Eye (tissue), 1 donor: ENCODE data around the gene CRY1.
"Not testable (repeated sequence)": the region's sequence is repeated elsewhere in the genome, so short reads cannot be mapped to it uniquely, and the experiment has no call there.

Experiments used
- DNase-seq: peaks from one replicate; pipeline ENCODE4 v3.0.0-alpha.2; 2015

Gene CRY1

GRCh38 chr12:107108366-107108765 lies 15.0 kb upstream of the CRY1 start:
- not testable (repeated sequence) for DNase-seq

GRCh38 chr12:107107381-107107780 lies 14.0 kb upstream of the CRY1 start:
- no peak for DNase-seq

- DNase-seq, result no peak
These were observed 13.1 kb upstream of the CRY1 start for GRCh38 chr12:107106241-107107025.

- DNase-seq, result no peak
These were observed 12.0 kb upstream of the CRY1 start for GRCh38 chr12:107105410-107105703.

- no peak for DNase-seq
These were observed 10.2 kb upstream of the CRY1 start for GRCh38 chr12:107103516-107103915.

- DNase-seq, result no peak
These were observed 9.7 kb upstream of the CRY1 start for GRCh38 chr12:107103097-107103496.

GRCh38 chr12:107102294-107102693 lies 8.9 kb upstream of the CRY1 start:
- DNase-seq, result no peak

- no peak for DNase-seq
These were observed 8.3 kb upstream of the CRY1 start for GRCh38 chr12:107101651-107102050.

GRCh38 chr12:107099917-107100316 lies 6.6 kb upstream of the CRY1 start:
- no peak for DNase-seq

- DNase-seq, result no peak
These were observed 3.2 kb upstream of the CRY1 start for GRCh38 chr12:107096571-107096970.

- DNase-seq, result no peak
These were observed 767 bp upstream of the CRY1 start for GRCh38 chr12:107094183-107094448.

GRCh38 chr12:107092669-107093416 lies 506 bp downstream of the CRY1 start:
- no peak for DNase-seq

- DNase-seq, result peak; percentile 95
These were observed 1.2 kb downstream of the CRY1 start for GRCh38 chr12:107091989-107092641.

GRCh38 chr12:107091381-107091780 lies 2.0 kb downstream of the CRY1 start:
- DNase-seq, result peak; percentile 65

- no peak for DNase-seq
These were observed 2.6 kb downstream of the CRY1 start for GRCh38 chr12:107090711-107091110.

GRCh38 chr12:107088912-107089311 lies 4.4 kb downstream of the CRY1 start:
- no peak for DNase-seq

- DNase-seq, result no peak
These were observed 7.0 kb downstream of the CRY1 start for GRCh38 chr12:107086314-107086713.

- no peak for DNase-seq
These were observed 11.6 kb downstream of the CRY1 start for GRCh38 chr12:107081778-107082177.

GRCh38 chr12:107080299-107080698 lies 13.1 kb downstream of the CRY1 start:
- DNase-seq, result no peak

- DNase-seq, result no peak
These were observed 14.0 kb downstream of the CRY1 start for GRCh38 chr12:107079172-107080011.

- DNase-seq, result not testable (repeated sequence)
These were observed 20.1 kb downstream of the CRY1 start for GRCh38 chr12:107073266-107073665.

- no peak for DNase-seq
These were observed 26.7 kb downstream of the CRY1 start for GRCh38 chr12:107066691-107067090.

- DNase-seq, result no peak
These were observed 28.7 kb downstream of the CRY1 start for GRCh38 chr12:107064687-107065086.
